ENCODE results near the gene ARHGEF1.

ARHGEF1 gene

GRCh38 chr19:41920882-41921576 is 38.0 kb downstream of the ARHGEF1 start:
- DNase-seq: no peak

GRCh38 chr19:41921577-41922576 is 38.9 kb downstream of the ARHGEF1 start:
- DNase-seq: no peak

- no peak for DNase-seq
These were observed 39.6 kb downstream of the ARHGEF1 start for GRCh38 chr19:41922585-41922984.

DNA sequence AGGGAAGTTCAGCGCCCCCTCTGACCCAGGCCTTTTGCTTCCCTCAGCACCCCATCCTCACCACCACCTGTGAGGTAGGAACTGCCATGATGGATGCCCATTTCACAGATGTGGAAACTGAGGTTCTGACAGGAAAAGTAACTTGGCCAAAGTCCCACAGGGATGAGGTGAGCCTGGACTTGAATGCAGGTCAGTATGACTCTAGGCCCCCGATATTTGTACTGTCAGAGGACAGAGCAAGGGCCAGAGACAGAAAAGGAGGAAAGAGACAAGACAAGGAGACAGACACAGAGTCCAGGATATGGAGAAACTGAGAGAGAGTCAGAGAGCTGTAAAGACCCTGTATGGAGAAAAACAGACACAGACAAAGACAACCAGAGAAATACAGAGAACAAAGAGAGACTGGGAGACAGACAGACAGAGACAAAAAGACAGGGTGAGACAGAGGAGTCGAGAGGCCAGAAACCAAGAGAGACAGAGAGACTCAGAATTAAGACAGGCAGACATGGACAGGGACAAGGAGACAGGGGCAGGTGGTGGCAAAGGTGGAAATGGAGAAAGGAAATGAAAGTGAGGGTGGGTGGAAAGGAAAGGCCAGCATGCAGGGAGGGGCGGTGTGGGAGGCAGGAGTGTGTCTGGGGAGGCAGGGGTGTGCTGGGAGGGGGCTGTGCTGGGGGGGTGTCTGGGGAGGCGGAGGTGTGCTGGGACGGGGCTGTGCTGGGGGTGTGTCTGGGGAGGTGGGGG is 40.2 kb downstream of the ARHGEF1 start:
- DNase-seq: no peak

DNA sequence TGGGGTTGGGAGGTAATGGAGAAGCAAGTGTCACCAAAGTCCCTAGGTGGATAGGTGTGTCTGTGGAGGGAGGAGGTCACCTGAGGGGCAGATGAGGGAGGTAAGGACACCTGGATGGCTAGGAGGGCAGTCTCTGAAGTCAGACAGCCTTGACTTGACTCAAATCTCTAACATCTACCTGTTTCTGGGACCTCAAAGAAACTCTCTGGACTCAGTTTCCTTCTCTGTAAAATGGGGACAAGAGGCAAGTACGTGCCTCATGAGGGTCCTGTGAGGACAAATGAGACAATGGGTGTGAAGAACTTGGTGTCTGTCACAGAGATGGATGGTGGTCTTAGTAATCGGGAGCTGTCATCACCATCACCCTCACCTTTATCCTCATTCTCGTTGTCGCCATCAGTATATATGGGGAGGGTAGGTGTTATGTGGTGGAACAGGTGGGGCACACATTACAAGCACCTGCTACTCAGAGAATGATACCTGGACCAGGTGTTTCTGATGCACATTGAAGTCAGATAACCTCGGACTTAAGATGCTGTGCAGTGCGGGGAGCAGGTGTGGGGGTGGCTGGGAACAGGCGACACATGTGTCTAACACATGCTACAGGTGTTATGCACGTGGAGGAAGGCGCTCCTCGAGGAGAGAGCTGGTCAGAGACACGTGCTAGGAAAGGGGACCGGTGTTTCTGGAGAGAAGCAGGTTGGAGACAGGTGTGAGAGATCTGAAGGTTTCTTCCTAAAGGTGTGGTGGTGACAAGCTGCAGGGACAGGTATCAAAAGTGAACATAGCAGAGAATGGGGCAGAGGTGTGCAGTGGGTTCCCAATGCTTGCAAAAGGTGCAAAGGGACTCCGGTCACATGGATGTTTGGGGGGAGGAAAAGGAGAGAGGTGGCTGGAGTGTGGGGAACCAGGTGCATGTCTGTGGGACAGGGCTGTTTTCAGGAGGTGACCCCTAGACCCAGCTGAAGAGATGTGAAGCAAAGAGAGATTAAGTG is 41.5 kb downstream of the ARHGEF1 start:
- DNase-seq: no peak

DNA sequence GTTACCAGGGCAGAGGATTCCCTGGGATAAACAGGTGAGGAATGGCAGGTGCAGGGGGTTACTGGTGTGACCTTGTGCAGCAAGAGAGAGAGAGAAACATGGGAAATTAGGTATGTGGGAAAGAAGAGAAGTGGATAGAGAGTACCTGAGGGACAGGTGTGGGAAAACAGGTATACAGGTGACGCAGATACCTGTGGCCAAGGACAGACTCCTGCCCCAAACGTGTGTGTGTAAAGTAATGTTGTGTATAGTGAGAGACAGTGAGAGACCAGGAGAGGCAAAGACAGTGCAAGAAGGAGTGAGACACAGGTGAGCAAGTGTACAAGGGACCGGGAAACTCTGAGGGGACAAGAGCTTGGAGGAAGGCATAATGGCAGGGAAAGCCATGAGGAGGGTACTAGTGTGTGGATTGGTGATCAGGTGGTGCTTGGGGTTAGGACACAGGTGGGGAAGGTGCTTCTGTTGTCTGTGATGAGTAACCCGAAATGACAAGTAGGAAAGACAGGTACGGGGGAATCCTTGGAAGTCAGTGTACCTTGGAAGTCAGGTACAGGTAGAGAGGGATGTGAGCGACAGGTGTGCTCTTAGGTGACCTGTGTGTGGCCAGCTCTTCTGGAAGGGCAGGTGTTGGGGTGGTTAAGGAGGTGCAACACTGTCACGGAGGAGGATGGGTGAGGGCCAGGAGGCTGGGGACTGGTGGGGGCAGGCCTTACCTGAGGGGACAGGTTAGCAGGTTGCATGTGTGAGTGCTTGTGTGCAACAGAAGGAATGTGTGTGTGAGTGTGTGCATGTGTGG is 42.4 kb downstream of the ARHGEF1 start:
- no peak for DNase-seq

DNA sequence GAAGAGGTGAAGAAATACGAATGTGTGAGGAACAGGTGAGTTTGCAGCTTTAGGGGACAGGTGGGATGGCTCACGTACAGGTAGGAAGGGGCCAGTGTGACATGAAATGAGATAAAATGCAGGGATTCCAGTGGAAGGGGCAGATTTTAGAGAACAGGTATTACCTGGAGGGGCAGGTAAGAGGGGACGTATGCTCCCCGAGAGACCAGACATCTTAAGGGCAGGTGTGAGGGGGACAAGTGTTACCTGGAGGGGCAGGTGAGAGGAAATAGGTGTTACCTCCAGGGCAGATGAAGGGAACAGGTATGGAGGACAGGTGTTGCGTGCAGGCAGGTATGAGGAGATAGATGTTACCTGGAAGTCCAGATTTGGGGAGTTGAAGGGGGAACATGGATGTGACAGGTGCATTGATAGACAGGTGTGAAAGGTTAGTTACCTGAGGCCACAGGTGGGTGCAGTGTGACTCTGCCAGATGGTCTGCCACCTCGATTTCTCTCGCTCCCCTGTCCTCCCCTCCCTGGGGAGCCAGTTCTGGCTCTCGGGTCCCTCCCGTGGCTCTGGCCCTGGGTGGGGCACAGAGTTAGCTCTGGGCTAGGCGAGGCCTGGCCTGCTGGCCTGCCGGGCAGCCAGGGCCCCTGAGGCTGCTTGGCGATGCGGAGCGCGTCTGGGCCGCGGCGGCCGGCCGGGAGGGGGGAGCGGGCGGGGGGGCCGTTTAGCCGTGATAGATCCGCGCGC is 43.2 kb downstream of the ARHGEF1 start:
- no peak for DNase-seq

DNA sequence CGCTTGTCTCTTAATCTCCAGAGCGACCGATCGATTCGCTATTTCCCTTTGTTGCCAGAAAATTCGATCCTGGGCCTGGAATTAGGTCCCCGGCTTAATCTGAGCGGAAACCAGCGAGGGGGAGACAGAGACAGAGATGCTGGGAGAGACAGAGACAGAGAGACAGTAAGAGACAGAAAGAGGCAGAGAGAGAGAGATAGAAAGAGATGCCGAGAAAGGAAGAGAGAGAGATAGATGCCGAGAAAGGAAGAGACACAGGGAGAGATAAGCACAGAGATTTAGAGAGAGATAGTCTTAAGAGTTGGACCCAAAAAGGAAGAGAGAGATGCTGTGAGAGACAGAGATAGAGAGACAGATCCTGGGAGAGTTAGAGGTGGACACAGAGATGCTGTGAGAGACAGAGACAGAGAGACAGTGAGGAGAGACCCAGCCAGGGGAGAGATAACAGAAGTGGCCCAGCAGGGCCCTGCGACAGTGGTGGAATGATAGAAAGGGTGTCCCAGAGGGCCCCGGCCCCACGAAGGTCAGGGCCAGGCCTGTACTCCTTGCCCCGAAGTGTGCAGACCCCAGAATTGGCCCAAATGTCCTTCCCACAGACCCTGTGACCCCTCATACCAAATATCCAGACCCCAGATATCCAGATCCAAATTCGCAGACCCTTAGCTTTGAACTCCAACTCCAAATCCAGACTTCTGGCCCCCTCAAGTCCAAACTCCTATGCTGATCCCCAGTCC is 43.9 kb downstream of the ARHGEF1 start:
- DNase-seq: no peak

DNA sequence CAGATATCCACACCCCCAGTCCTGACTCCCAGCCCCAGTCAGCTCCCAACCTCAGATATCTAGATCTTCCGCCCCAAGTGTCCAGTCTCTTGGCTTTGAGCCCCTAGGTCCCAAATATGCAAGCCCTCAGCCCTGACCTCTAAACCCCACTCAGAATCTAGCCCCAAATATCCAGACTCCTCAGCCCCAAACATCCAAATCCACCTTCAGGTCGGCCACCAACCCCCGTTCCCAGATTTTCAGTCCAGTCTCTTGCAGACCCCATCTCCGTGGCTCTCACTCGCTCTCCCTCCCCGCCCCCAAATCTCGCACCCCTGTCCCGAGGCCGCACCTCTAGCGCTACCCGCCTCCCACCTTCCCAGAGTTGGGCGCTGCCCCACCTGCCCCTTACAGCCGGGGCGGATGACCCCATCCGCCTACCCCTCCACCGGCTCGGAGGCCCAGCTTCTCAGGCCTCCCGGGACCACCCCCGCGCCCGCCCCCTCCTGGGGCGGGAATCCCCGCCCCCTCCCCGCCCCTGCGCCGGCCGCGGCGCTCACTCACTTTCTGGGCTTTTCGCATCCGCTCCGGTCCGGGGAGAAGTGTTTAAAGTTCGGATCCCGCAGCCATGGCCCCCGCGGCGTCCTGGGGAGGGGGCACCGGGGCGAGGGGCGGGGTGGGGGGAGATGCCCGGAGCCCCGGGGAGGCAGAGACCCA is 44.7 kb downstream of the ARHGEF1 start:
- DNase-seq: no peak

DNA sequence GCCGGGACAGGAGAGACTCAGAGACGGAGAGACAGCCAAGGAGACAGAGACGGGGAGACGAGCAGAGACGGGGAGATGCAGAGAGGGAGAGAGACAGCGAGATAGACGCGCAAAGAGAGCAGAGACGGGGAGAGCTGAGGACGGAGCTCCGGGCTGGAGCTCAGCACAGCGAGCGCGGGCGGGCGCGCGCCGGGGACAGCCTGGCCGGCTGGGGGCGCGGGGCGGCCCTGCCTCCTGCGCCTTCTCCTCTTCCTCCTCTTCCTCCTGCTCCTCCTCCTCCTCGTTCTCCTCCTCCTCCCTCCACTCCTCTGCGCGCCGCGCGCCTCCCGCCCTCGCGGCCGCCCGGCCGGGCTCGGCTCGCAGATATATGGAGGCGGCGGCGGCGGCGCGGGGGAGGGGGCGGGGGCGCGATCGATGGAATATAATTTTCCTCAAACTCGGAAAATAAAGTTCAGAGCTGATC is 45.3 kb downstream of the ARHGEF1 start, which contains the start of gene ERFL:
Gene ERFL, minus strand, starts transcription at position 229 of the 463 bp plus-strand sequence. CDS start 15,530 bp downstream, outside the sequence.
- DNase-seq: no peak

- DNase-seq: no peak
These were observed 46.0 kb downstream of the ARHGEF1 start for GRCh38 chr19:41928754-41929535.

DNA sequence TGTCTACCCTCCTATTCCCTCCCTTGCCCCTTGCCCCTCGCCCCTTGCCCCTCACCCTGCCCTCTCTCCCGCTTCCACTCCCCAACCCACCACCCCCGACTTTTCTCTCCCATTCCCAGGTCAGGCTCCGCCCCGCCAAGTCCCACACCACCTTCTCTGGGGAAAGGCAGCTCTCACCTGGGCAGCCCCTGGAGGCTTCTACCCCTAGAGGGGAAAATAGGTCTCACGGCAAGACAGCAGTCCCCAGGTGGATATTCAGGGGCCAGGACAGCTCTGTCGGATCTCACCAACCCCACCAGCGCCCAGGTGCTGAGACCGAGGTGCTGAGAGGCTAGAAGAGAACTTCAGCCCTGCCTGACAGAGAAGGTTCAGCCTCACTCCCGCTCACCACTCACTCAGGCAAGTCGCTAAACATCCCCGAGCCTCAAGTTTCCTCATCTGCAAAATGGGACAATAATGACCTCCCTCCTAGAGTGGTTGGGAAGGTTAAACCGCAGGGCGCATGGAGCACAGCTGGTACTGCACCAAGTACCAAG is 46.6 kb downstream of the ARHGEF1 start:
- no peak for DNase-seq

- no peak for DNase-seq
These were observed 47.3 kb downstream of the ARHGEF1 start for GRCh38 chr19:41930322-41930722.

GRCh38 chr19:41930926-41931592 is 48.1 kb downstream of the ARHGEF1 start:
- DNase-seq: peak; percentile 34

DNA sequence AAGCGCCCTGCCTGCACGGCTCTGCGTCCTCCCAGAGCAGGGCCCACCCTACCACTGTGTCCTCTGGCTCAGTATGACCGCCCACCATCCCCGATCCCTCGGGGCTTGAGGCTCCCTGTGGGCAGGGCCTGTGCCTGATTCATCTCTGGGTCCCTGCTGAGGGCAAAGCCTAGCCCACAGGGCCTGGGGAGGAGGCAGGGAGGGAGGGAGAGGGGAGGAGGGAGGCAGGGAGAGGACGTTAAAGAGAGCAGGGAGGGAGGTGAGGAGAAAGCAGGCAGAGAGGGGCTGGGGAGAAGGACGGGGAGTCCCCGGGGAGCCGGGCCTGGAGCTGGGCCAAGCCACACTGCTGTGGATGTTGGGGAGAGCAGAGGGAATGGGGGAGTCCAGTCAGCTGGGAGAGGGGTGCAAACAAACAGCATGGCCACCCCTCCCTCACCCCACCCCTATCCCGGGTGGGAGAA is 49.3 kb downstream of the ARHGEF1 start:
- no peak for DNase-seq

GRCh38 chr19:41932720-41933332 is 49.8 kb downstream of the ARHGEF1 start:
- peak; percentile 40 for DNase-seq
